Astrocyte (in vitro differentiated cells and primary cell): Measurements from ENCODE around the gene ETS1. TPM values are rescaled to one million over a fixed set of nuclear protein-coding genes. Genes with fewer than 3 reads are reported as not detected.

Experiments used
- DNase-seq: peaks from one replicate; pipeline ENCODE4 v3.0.0-alpha.2; 2010; ENCODE audit warnings: low read depth
- FAIRE-seq: peaks from 2 replicates; lab custom pipeline; 2011; peaks lifted over from hg19 to GRCh38; lab: Jason Lieb, UNC
- H2AFZ ChIP-seq: 2 replicates; pipeline ENCODE4 v1.6.0; 2012; ENCODE audit warnings: low read depth, low read length, inconsistent platforms
- H3K27ac ChIP-seq: 2 replicates; pipeline ENCODE4 v1.5.1; 2011; ENCODE audit warnings: low read depth, low read length, inconsistent platforms
- H3K27me3 ChIP-seq: 2 replicates; pipeline ENCODE4 v1.6.0; 2011; ENCODE audit warnings: low read length, inconsistent platforms; ENCODE audit not compliant: insufficient read depth
- H3K36me3 ChIP-seq: 2 replicates; pipeline ENCODE4 v1.5.1; 2011; ENCODE audit warnings: low read length, inconsistent platforms; ENCODE audit not compliant: insufficient read depth
- H3K4me1 ChIP-seq: 2 replicates; pipeline ENCODE4 v1.5.1; 2011; ENCODE audit warnings: low read length, inconsistent platforms; ENCODE audit not compliant: insufficient read depth
- H3K4me2 ChIP-seq: 2 replicates; pipeline ENCODE4 v1.6.0; 2012; ENCODE audit warnings: low read length, inconsistent platforms
- H3K4me3 ChIP-seq: 2 replicates; pipeline ENCODE4 v1.5.1; 2011; ENCODE audit warnings: low read depth, mild to moderate bottlenecking, low read length, inconsistent platforms; ENCODE audit not compliant: insufficient read depth
- H3K79me2 ChIP-seq: 2 replicates; pipeline ENCODE4 v1.6.0; 2012; ENCODE audit warnings: mild to moderate bottlenecking, low read length, inconsistent platforms; ENCODE audit not compliant: insufficient read depth
- H3K9ac ChIP-seq: 2 replicates; pipeline ENCODE4 v1.6.0; 2012; ENCODE audit warnings: mild to moderate bottlenecking, low read length, inconsistent platforms
- H3K9me3 ChIP-seq: 2 replicates; pipeline ENCODE4 v1.5.1; 2012; ENCODE audit warnings: low read depth, mild to moderate bottlenecking, low read length, inconsistent platforms; ENCODE audit not compliant: insufficient read depth
- H4K20me1 ChIP-seq: 2 replicates; pipeline ENCODE4 v1.6.0; 2012; ENCODE audit warnings: low read length, inconsistent platforms; ENCODE audit not compliant: insufficient read depth
- H3K27ac Mint-ChIP-seq: one replicate; pipeline ENCODE4 v1.8.0; 2021; ENCODE audit warnings: mild to moderate bottlenecking, mixed read lengths; ENCODE audit not compliant: unreplicated experiment
- H3K27me3 Mint-ChIP-seq: one replicate; pipeline ENCODE4 v1.8.0; 2021; ENCODE audit warnings: low read depth, mixed read lengths; ENCODE audit not compliant: unreplicated experiment
- H3K36me3 Mint-ChIP-seq: one replicate; pipeline ENCODE4 v1.8.0; 2021; ENCODE audit warnings: low read depth, mixed read lengths; ENCODE audit not compliant: unreplicated experiment
- H3K4me1 Mint-ChIP-seq: one replicate; pipeline ENCODE4 v1.8.0; 2021; ENCODE audit warnings: low read depth, mixed read lengths; ENCODE audit not compliant: unreplicated experiment
- H3K4me3 Mint-ChIP-seq: one replicate; pipeline ENCODE4 v1.8.0; 2021; ENCODE audit warnings: mild to moderate bottlenecking, moderate library complexity, mixed read lengths; ENCODE audit not compliant: unreplicated experiment
- H3K9me3 Mint-ChIP-seq: one replicate; pipeline ENCODE4 v1.8.0; 2021; ENCODE audit warnings: mild to moderate bottlenecking, mixed read lengths; ENCODE audit not compliant: unreplicated experiment
- EZH2 ChIP-seq: IDR thresholded peaks from 2 replicates; pipeline ENCODE4 v1.6.1; 2012; ENCODE audit warnings: mild to moderate bottlenecking, low read length, inconsistent platforms; ENCODE audit not compliant: insufficient read depth
- total RNA-seq: library from RNA; stranded (reverse); gene quantifications from 2 replicates; pipeline ENCODE4 v1.2.1, GENCODE V29; 2021
- TF ChIP-seq, protein P1 (sequence below): IDR thresholded peaks from 2 replicates; pipeline ENCODE4 v1.5.1; 2011; ENCODE audit warnings: low read depth, mild to moderate bottlenecking, inconsistent platforms, low read length, moderate library complexity; ENCODE audit not compliant: insufficient read depth

The ETS1 gene
- total RNA-seq, 1 donor from 2014 or later = 107 TPM

DNA sequence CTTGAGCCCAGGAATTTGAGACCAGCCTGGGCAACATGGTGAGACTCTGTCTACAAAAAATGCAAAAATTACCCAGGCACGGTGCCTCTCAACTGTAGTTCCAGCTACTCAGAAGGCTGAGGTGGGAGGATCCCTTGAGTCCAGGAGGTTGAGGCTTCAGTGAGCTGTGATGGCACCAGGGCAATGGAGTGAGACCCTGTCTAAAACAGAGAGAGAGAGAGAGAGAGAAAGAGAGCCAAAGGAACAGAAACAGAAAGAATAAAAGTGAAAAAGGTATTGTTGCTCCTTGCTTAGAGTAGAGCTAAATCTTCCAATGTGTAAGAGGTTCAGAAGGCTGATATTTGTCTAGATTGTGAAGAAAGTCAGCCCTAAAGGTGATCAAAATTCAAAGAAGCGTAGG is 8.9 kb upstream of the ETS1 start:
- Histone ChIP-seq H3K4me3 (no peak overlapping the region), H3K9me3 (no peaks in the 10 kb centered on the region), H3K27me3 (peaks cover 5% of the 10 kb centered on the region), H3K27ac (no peak overlapping the region), H3K9ac (no peak overlapping the region), H3K79me2 (no peaks in the 10 kb centered on the region), H3K36me3 (no peaks in the 10 kb centered on the region), H3K4me2 (no peak overlapping the region), H2AFZ (no peak overlapping the region), H3K4me1 (peaks cover 5% of the 10 kb centered on the region), H4K20me1 (no peaks in the 10 kb centered on the region)
- H3K27me3 Mint-ChIP-seq = no peaks in the 10 kb centered on the region
- DNase-seq (no peak), FAIRE-seq (no peak)
- no peak overlapping the region for H3K4me3 Mint-ChIP-seq
- no peaks in the 10 kb centered on the region for H3K36me3 Mint-ChIP-seq
- H3K27ac Mint-ChIP-seq = no peak overlapping the region
- no peak for TF ChIP-seq EZH2
- TF ChIP-seq, protein P1, sequence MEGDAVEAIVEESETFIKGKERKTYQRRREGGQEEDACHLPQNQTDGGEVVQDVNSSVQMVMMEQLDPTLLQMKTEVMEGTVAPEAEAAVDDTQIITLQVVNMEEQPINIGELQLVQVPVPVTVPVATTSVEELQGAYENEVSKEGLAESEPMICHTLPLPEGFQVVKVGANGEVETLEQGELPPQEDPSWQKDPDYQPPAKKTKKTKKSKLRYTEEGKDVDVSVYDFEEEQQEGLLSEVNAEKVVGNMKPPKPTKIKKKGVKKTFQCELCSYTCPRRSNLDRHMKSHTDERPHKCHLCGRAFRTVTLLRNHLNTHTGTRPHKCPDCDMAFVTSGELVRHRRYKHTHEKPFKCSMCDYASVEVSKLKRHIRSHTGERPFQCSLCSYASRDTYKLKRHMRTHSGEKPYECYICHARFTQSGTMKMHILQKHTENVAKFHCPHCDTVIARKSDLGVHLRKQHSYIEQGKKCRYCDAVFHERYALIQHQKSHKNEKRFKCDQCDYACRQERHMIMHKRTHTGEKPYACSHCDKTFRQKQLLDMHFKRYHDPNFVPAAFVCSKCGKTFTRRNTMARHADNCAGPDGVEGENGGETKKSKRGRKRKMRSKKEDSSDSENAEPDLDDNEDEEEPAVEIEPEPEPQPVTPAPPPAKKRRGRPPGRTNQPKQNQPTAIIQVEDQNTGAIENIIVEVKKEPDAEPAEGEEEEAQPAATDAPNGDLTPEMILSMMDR = no peak
- peaks cover 29% of the 10 kb centered on the region for H3K4me1 Mint-ChIP-seq
- no peaks in the 10 kb centered on the region for H3K9me3 Mint-ChIP-seq

DNA sequence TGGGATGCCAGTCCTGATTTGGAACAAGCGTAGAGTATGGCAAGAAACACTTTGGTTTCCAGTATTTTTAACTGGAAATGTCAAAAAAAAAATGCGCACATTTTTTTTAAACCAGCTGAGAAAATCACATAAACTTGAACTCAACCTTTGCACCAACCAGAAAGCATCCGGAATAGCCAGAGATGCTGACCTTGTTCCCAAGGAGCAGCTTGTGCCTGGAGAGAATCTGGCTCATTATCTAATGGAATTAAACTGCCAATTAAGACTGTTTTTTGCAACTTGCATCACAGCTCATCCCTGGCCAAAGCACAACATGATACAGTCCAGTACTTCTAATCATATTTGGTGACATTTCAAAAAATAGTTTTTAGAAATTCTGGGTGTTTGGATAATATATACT is 8.4 kb upstream of the ETS1 start:
- no peak overlapping the region for H3K9ac ChIP-seq
- H3K27ac Mint-ChIP-seq = no peak overlapping the region
- no peaks in the 10 kb centered on the region for H3K79me2 ChIP-seq
- no peaks in the 10 kb centered on the region for H3K36me3 ChIP-seq
- TF ChIP-seq, protein P1 = no peak
- TF ChIP-seq EZH2 = no peak
- peaks cover 29% of the 10 kb centered on the region for H3K4me1 Mint-ChIP-seq
- no peak overlapping the region for H3K4me3 ChIP-seq
- H3K27me3 Mint-ChIP-seq = no peaks in the 10 kb centered on the region
- no peak for DNase-seq
- no peaks in the 10 kb centered on the region for H3K36me3 Mint-ChIP-seq
- H3K9me3 ChIP-seq = no peaks in the 10 kb centered on the region
- H3K4me1 ChIP-seq = peaks cover 5% of the 10 kb centered on the region
- no peaks in the 10 kb centered on the region for H3K9me3 Mint-ChIP-seq
- H2AFZ ChIP-seq = no peak overlapping the region
- no peaks in the 10 kb centered on the region for H4K20me1 ChIP-seq
- no peak overlapping the region for H3K27ac ChIP-seq
- H3K4me3 Mint-ChIP-seq = no peak overlapping the region
- no peak for FAIRE-seq
- H3K27me3 ChIP-seq = peaks cover 5% of the 10 kb centered on the region
- H3K4me2 ChIP-seq = no peak overlapping the region

DNA sequence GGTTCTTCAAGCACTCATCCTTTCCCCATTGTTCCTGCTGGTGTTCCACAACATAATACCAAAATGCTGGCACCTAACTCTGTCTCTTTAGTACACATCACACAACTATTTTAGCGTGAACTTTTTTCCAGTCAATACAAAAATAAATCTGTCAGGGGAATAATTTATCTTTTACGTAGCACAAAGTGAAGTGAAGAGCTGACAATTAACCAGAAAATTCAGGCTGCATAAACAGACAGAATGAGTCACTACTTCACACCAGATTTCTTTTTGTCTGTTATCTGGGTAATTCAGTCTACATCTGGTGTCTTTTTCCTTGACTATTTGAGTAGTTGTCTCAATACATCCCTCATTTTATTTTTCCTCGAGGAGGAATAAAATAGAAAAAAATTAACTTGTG is 7.9 kb upstream of the ETS1 start:
- no peak overlapping the region for H2AFZ ChIP-seq
- H3K27me3 Mint-ChIP-seq = no peaks in the 10 kb centered on the region
- no peaks in the 10 kb centered on the region for H3K79me2 ChIP-seq
- no peaks in the 10 kb centered on the region for H3K9me3 ChIP-seq
- no peak overlapping the region for H3K4me3 Mint-ChIP-seq
- no peak overlapping the region for H3K27ac ChIP-seq
- H3K9ac ChIP-seq = no peak overlapping the region
- H3K9me3 Mint-ChIP-seq = no peaks in the 10 kb centered on the region
- peak; percentile 29 for FAIRE-seq
- DNase-seq = peak; percentile 90
- H3K4me1 ChIP-seq = peaks cover 5% of the 10 kb centered on the region
- H3K4me2 ChIP-seq = no peak overlapping the region
- no peak overlapping the region for H3K4me3 ChIP-seq
- no peaks in the 10 kb centered on the region for H3K36me3 Mint-ChIP-seq
- no peaks in the 10 kb centered on the region for H4K20me1 ChIP-seq
- H3K4me1 Mint-ChIP-seq = peaks cover 29% of the 10 kb centered on the region
- TF ChIP-seq, protein P1 = no peak
- no peak for TF ChIP-seq EZH2
- H3K27ac Mint-ChIP-seq = no peak overlapping the region
- H3K36me3 ChIP-seq = no peaks in the 10 kb centered on the region
- H3K27me3 ChIP-seq = peaks cover 5% of the 10 kb centered on the region
